OCI-LY7 (cell line): Measurements from ENCODE around the gene OSBP. TPM values are rescaled to one million over a fixed set of nuclear protein-coding genes. Genes with fewer than 3 reads are reported as not detected.
A peak's percentile ranks its signal among the peaks of the same experiment; 100 is the strongest.

Experiments
- BruUV-seq: library from RNA; stranded (reverse); fragments of 400-500 nt; replicated peaks from 2 replicates; lab custom pipeline; 2021; lab: Mats Ljungman, UMichigan
- CTCF ChIA-PET: fragments of 300-600 bp; sonication (Branson Sonifier 250); formaldehyde crosslinking; loops from one replicate; lab custom pipeline; 2022; ENCODE audit warnings: antibody characterized with exemption; ENCODE audit not compliant: unreplicated experiment; lab: Charles Lee
- POLR2A ChIA-PET: fragments of 300-600 bp; sonication (Branson Sonifier 250); formaldehyde crosslinking; loops from one replicate; lab custom pipeline; 2022; ENCODE audit warnings: antibody characterized with exemption; lab: Charles Lee
- DNase-seq: peaks from one replicate; pipeline ENCODE4 v3.0.0-alpha.2; 2015; ENCODE audit warnings: low spot score
- H2AFZ ChIP-seq: fragments of 200-600 bp; sonication (generic), shearing (Covaris generic); 2 replicates; pipeline ENCODE4 v1.6.1; 2014; ENCODE audit warnings: mild to moderate bottlenecking, antibody characterized with exemption, low read length, moderate library complexity
- H3K27ac ChIP-seq: fragments of 200-600 bp; sonication (generic); 2 replicates; pipeline ENCODE4 v1.5.1; 2014; ENCODE audit warnings: mixed run types, low read depth, mild to moderate bottlenecking, moderate library complexity, low read length, inconsistent platforms; ENCODE audit not compliant: poor library complexity, severe bottlenecking
- H3K36me3 ChIP-seq: fragments of 200-600 bp; sonication (generic); 2 replicates; pipeline ENCODE4 v1.6.1; 2014; ENCODE audit warnings: mild to moderate bottlenecking, antibody characterized with exemption, low read length, moderate library complexity, mixed read lengths; ENCODE audit not compliant: insufficient read depth
- H3K4me1 ChIP-seq: fragments of 200-600 bp; sonication (generic); 2 replicates; pipeline ENCODE4 v1.5.1; 2014; ENCODE audit warnings: mild to moderate bottlenecking, low read length; ENCODE audit not compliant: insufficient read depth, poor library complexity, severe bottlenecking
- H3K4me2 ChIP-seq: fragments of 200-600 bp; sonication (generic); 2 replicates; pipeline ENCODE4 v1.6.1; 2014; ENCODE audit warnings: mild to moderate bottlenecking, low read length
- H3K4me3 ChIP-seq: fragments of 200-600 bp; sonication (generic); 2 replicates; pipeline ENCODE4 v1.5.1; 2014; ENCODE audit warnings: mild to moderate bottlenecking, low read depth, low read length; ENCODE audit not compliant: poor library complexity, severe bottlenecking
- H3K79me2 ChIP-seq: fragments of 200-600 bp; sonication (generic); 2 replicates; pipeline ENCODE4 v1.6.1; 2016; ENCODE audit warnings: low read depth, mild to moderate bottlenecking, low read length, moderate library complexity, mixed read lengths; ENCODE audit not compliant: insufficient read depth
- H3K9me2 ChIP-seq: fragments of 200-600 bp; sonication (generic); 2 replicates; pipeline ENCODE4 v1.6.1; 2016; ENCODE audit warnings: mild to moderate bottlenecking, low read length, mixed read lengths; ENCODE audit not compliant: insufficient read depth
- H3K9me3 ChIP-seq: fragments of 200-600 bp; sonication (generic); 2 replicates; pipeline ENCODE4 v1.6.1; 2014; ENCODE audit warnings: mild to moderate bottlenecking, mixed run types, low read length, mixed read lengths
- H4K20me1 ChIP-seq: fragments of 200-600 bp; sonication (generic); 2 replicates; pipeline ENCODE4 v1.6.1; 2014; ENCODE audit warnings: mild to moderate bottlenecking, antibody characterized with exemption, low read length, moderate library complexity, mixed read lengths; ENCODE audit not compliant: insufficient read depth
- CTCF ChIP-seq: fragments of 200-600 bp; sonication (generic); conservative IDR thresholded peaks from 2 replicates; pipeline ENCODE4 v1.5.1; 2014; ENCODE audit warnings: mild to moderate bottlenecking, antibody characterized with exemption, low read length, moderate library complexity, mixed read lengths
- EZH2phosphoT487 ChIP-seq: fragments of 200-600 bp; sonication (generic); IDR thresholded peaks from 2 replicates; pipeline ENCODE4 v1.6.1; 2018; ENCODE audit warnings: low read depth, borderline replicate concordance, mild to moderate bottlenecking, mixed run types, antibody characterized with exemption, low read length, moderate library complexity, mixed read lengths
- intact Hi-C: fragments of 100-400 bp; cut with micrococcal nuclease; formaldehyde crosslinking; loops from one replicate; pipeline ENCODE4 v1.10.0; 2022; ENCODE audit not compliant: unreplicated experiment
- total RNA-seq, 2 experiments: library from RNA; depleted of rRNA in 1 of 2; stranded (reverse); fragments of >200 nt in 1 of 2; shearing (Covaris generic) in 1 of 2; gene quantifications; 2 replicates each; pipeline ENCODE4 v1.2.3, GENCODE V29; 2014 to 2022

OSBP gene
- total RNA-seq, 2 experiments from 2014 or later = 19.2 to 44.6 TPM

DNA sequence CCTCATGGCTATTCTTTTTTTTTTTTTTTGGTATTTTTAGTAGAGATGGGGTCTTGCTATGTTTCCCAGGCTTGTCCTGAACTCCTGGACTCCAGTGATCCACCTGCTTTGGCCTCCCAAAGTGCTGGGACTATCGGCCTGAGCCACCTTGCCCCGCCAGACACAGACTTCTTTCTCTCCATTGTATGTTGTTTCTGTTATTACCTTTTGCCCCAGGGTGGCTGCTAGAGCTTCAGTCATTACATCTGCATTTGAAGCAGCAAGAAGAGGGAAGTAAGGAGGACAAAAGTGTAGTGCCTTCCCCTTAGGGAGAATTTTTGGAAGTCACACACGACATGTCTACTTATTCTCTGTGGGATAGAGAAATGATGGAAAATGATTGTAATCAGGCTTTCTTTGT lies 10.1 kb upstream of the OSBP start:
- TF ChIP-seq EZH2phosphoT487 (no peak), CTCF (no peak)
- Histone ChIP-seq H3K27ac (no peak overlapping the region), H3K36me3 (peaks cover 3% of the 10 kb centered on the region; the same call in 1 of the 2 replicates), H3K4me2 (no peak overlapping the region), H3K9me3 (no peaks in the 10 kb centered on the region), H4K20me1 (no peaks in the 10 kb centered on the region), H3K4me3 (no peak overlapping the region), H2AFZ (no peak overlapping the region), H3K79me2 (no peaks in the 10 kb centered on the region), H3K4me1 (no peaks in the 10 kb centered on the region), H3K9me2 (no peaks in the 10 kb centered on the region)
- CTCF ChIA-PET = no interaction called here
- intact Hi-C loops = no loop called here
- BruUV-seq = no TSS peak
- DNase-seq = no peak
- POLR2A ChIA-PET = interaction anchor here (0.7 kb wide), 1 partner anchor 8 kb away, joined by 4 read pairs; no protein-coding TSS in a partner anchor

DNA sequence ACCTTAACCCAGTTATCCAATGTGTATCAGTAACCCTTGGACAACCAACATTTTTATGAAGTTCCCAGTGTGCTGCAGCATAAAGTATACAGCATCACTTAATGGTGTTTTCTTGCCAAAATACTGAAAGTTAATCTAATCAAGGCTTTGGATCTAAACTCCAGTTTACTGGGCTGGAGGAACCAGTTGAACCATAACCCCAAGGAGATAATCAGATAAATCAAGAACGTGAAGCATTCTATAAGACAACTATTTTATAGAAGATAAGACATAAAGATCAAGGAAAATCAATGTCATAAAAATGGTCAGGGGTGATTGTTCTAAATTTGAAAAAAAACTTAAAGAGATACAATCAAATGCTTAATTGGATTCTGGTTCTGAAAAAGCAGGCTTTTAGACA lies 2.3 kb upstream of the OSBP start:
- no peak for DNase-seq
- CTCF ChIA-PET = interaction anchor here (0.7 kb wide), 1 partner anchor 46 kb away, joined by 6 read pairs; no protein-coding TSS in a partner anchor
- BruUV-seq = no TSS peak
- no peaks in the 10 kb centered on the region for H3K9me3 ChIP-seq
- H3K79me2 ChIP-seq = peaks cover 23% of the 10 kb centered on the region
- H3K36me3 ChIP-seq = peaks cover 10% of the 10 kb centered on the region
- peaks cover 21% of the 10 kb centered on the region for H4K20me1 ChIP-seq
- H3K27ac ChIP-seq = no peak overlapping the region
- H3K4me1 ChIP-seq = peaks cover 26% of the 10 kb centered on the region
- TF ChIP-seq CTCF (no peak), EZH2phosphoT487 (no peak)
- H2AFZ ChIP-seq = no peak overlapping the region
- intact Hi-C loops = loop anchor here (2.0 to 5.0 kb wide), 3 partner anchors 51 to 1041 kb away; partner anchors contain the start of genes LPXN, PATL1 and ZFP91
- H3K9me2 ChIP-seq = no peaks in the 10 kb centered on the region
- no peak overlapping the region for H3K4me2 ChIP-seq
- H3K4me3 ChIP-seq = no peak overlapping the region
- POLR2A ChIA-PET = interaction anchor here (0.6 to 2.9 kb wide), 7 partner anchors 12 to 83 kb away, joined by 3 to 13 read pairs (median 4); partner anchors contain the start of gene PATL1

DNA sequence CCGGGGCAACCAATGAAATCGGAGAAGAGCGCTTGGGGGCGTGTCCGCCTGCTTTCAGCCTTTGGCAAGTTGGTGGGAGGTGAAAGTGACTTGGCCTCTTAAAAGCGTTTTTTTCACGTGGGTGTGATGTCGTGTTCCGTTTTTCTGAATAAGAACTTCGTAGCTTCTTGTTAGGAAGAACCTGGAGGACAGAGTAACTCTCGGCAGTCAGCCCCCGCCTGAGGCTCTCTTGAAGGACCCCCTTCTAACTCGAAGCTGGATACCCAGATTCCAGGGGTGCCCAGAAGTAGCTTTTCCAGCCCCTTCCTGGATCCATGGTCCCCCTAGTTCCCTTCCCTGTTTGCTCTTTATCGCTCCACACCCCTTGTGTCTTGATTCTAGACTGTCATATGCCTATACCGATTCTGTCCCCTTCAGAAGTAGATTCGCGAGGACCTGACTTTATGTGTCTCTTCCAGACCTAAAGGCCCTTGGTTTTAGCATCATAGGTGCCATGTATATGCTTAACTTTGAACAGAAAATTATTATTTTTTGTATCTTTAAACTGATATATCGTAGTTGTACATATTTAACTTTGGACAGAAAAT lies 915 bp upstream of the OSBP start:
- no peak for TF ChIP-seq CTCF
- no peak for TF ChIP-seq EZH2phosphoT487
- H3K36me3 ChIP-seq = peaks cover 24% of the 10 kb centered on the region
- H3K4me1 ChIP-seq = peaks cover 38% of the 10 kb centered on the region
- no peaks in the 10 kb centered on the region for H3K9me3 ChIP-seq
- H2AFZ ChIP-seq = peak overlapping the region; percentile 87
- CTCF ChIA-PET = interaction anchor here (1.0 to 1.3 kb wide), 2 partner anchors 19 to 55 kb away, joined by 3 read pairs; no protein-coding TSS in a partner anchor
- POLR2A ChIA-PET = interaction anchor here (0.6 to 2.9 kb wide), 17 partner anchors 8 to 344 kb away, joined by 3 to 13 read pairs (median 4); partner anchors contain the start of gene PATL1
- peak overlapping the region; percentile 98 for H3K4me3 ChIP-seq
- intact Hi-C loops = loop anchor here (1.0 to 5.0 kb wide), 4 partner anchors 52 to 1039 kb away; partner anchors contain the start of genes LPXN, PATL1 and ZFP91
- peaks cover 37% of the 10 kb centered on the region for H3K79me2 ChIP-seq
- H3K9me2 ChIP-seq = no peaks in the 10 kb centered on the region
- H4K20me1 ChIP-seq = peaks cover 28% of the 10 kb centered on the region
- H3K27ac ChIP-seq = peak overlapping the region; percentile 43
- peak overlapping the region; percentile 83 for H3K4me2 ChIP-seq
- no peak for DNase-seq
- TSS peak; percentile 94 for BruUV-seq
